Measurements from ENCODE around the gene BDKRB1.
"Not testable (repeated sequence)": the region's sequence is repeated elsewhere in the genome, so short reads cannot be mapped to it uniquely, and the experiment has no call there.

The BDKRB1 gene

DNA sequence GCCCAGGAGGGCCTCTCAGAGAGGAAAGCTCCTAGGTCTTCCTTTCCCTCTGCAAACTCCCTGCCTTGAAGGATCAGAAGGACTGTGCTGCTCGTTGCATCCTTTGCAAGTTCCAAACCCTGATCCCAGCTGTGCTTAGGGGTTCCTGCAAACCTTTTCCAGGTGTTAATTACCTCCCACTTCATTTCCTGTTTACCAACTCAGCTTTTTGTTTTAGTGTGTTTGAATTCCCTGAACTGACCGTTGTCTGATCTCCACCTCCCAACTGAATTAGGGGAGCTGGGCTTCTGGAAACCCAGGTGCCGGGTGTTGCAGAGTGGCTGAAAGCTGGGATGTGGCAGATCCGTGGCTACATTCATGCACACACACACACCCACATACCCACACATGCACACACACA is 20.6 kb upstream of the BDKRB1 start:
- DNase-seq, result no peak

- no peak for DNase-seq
Measured at GRCh38 chr14:96237641-96238040, 18.4 kb upstream of the BDKRB1 start.

- DNase-seq, result no peak
Measured at GRCh38 chr14:96238676-96239265, 17.2 kb upstream of the BDKRB1 start.

- no peak for DNase-seq
Measured at GRCh38 chr14:96239711-96240141, 16.3 kb upstream of the BDKRB1 start.

DNA sequence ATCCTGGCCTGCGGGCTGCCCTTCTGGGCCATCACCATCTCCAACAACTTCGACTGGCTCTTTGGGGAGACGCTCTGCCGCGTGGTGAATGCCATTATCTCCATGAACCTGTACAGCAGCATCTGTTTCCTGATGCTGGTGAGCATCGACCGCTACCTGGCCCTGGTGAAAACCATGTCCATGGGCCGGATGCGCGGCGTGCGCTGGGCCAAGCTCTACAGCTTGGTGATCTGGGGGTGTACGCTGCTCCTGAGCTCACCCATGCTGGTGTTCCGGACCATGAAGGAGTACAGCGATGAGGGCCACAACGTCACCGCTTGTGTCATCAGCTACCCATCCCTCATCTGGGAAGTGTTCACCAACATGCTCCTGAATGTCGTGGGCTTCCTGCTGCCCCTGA is 15.4 kb upstream of the BDKRB1 start:
- DNase-seq, result no peak

- no peak for DNase-seq
Measured at GRCh38 chr14:96242126-96242525, 13.9 kb upstream of the BDKRB1 start.

- no peak for DNase-seq
Measured at GRCh38 chr14:96243785-96244184, 12.2 kb upstream of the BDKRB1 start.

DNA sequence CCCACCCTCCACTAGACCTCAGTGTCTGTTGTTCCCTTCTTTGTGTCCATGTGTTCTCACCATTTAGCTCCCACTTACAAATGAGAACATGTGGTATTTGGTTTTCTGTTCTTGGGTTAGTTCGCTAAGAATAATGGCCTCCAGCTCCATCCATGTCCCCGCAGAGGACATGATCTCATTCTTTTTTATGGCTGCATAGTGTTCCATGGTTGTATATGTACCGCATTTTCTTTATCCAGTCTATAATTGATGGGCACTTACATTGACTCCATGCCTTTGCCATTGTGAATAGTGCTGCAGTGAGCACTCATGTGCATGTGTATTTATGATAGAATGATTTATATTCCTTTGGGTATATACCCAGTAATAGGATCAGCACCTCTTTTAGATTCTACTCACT is 10.9 kb upstream of the BDKRB1 start:
- not testable (repeated sequence) for DNase-seq

- no peak for DNase-seq
Measured at GRCh38 chr14:96245710-96246538, 10.1 kb upstream of the BDKRB1 start.

GRCh38 chr14:96246539-96246847 is 9.5 kb upstream of the BDKRB1 start:
- DNase-seq, result no peak

GRCh38 chr14:96247031-96247430 is 9.0 kb upstream of the BDKRB1 start:
- no peak for DNase-seq

DNA sequence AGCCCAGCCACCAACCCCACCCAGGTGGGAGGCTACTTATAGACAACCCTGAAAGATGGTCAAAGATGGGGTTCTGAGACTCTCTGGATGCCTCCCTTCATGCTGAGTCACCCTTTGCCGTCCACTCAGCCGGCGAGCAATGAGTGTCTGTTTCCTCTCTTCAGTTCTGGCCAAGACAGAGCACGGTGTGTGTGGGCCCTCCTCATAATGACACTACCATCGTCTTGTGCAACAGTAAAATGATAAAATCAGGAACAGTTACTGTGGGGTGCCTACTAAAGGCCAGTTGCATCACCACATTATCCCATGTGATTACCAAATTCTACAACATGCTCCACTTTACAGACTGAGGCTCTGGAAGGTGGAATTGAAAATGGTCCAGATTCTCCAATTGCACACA is 7.0 kb upstream of the BDKRB1 start:
- DNase-seq, result no peak

GRCh38 chr14:96250485-96250884 is 5.5 kb upstream of the BDKRB1 start:
- no peak for DNase-seq

GRCh38 chr14:96251656-96252155 is 4.3 kb upstream of the BDKRB1 start:
- DNase-seq, result no peak

DNA sequence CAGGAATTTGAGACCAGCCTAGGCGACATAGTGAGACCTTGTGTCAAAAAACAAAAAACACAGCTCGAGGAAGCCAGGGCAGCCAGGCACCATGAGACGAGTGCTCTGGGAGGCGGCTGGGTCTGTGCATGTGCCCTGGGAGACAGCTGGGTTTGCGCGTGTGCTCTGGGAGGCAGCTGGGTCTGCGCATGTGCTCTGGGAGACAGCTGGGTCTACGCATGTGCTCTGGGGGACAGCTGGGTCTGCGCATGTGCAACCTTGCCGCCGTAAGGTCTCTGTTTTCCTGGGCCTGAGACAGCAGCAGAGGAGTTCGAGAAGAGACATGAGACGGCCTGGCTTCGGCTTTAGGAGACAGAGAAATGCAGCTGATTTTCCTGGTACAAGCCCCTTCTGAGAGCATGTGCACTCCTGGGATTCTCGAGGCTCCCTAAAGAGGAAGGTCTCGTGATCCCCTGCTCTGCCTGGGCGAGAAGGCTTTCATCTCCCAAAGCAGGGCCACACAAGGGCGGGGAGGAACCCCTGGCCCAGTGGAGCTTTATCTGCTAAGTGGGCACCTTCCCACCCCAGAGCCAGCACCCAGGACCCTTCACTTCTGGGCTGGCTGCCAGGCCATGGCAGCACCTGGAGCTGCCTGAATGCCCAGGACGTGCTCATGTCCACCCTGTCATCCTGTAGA is 3.5 kb upstream of the BDKRB1 start:
- DNase-seq, result no peak

DNA sequence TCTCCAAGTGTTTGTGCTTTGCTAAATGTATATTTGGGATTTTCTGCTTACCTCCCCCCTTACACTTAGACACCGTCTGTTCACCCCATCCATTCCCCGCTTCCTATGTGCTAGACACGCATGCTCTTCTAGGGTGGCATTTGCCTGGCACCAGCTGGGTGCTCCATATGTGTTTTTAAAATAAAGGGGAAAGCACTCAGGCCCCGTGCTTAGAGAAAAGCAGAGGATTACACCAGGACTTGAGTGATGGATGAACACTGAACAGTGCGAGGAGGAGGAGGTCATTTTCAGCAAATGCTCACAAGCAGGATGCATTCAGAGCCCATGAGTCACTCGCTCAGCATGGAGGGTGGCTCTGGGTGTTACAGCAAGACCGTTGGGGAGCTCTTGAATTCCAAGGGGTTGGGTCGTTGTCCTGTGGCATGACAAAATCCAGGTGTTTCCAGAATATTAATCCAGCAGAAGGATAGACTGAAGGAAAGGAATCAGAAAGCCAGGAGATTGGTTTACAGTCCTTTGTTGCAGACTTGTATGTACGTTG is 2.9 kb upstream of the BDKRB1 start:
- no peak for DNase-seq

GRCh38 chr14:96254687-96255086 is 1.3 kb upstream of the BDKRB1 start:
- no peak for DNase-seq

GRCh38 chr14:96256407-96256806 is 397 bp downstream of the BDKRB1 start:
- no peak for DNase-seq

DNA sequence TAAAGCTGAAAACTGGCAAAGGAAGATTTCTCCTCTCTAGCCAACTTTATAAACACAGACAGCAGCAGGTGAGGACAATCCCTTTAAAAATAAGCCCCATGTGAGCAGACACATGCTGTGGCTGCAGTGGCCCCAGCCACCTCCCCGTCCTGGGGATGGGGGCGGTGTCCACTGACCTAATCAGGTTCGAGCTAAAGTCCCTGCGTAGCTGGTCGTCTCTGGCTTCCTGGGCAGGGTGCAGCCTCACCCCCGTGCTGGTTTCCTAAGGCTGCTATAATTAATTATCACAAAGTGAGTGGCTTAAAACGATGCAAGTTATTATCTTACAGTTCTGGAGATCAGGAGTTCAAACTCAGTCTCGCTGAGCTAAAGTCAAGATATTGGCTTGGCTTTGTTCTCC is 1.0 kb downstream of the BDKRB1 start:
- no peak for DNase-seq

DNA sequence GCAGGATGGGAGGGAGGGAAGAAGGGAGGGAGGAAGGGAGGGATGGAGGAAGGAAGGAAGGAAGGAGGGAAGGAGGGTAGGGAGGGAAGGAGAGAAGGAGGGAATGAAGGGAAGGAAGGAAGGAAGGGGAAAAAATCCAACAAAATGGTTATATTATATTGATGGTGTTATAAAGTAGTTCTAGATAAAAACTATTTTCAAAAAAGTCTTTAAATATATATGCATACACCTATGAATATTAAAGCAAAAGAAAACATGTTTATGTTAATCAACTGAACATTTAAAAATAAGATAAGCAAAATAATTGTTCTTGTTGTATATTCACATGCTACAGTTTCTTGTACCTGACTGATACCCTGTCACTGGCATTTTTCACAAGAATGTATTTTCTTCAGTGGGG is 1.9 kb downstream of the BDKRB1 start:
- no peak for DNase-seq

DNA sequence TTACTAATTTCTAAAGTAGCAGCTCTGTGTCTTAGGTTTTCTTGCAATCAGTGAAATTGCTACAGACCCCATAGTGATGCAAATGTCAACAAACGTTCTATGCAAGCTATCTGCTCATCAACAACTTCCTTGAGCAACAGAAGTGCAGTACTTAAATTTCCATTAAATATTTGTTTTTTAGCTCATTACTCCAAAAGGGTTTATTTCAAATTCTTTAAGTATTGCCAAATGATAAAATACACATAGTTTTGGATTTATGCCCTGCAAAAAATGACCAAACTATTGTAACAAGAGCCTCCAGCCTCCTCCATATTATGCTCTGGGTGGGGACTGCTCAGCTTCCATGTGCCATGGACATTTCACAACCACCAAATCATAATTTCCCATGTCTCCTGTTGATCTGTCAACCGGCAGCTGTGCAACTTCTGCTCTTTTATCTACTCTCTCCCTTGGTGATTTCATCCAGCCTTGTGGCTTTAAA is 4.4 kb downstream of the BDKRB1 start:
- DNase-seq, result no peak

DNA sequence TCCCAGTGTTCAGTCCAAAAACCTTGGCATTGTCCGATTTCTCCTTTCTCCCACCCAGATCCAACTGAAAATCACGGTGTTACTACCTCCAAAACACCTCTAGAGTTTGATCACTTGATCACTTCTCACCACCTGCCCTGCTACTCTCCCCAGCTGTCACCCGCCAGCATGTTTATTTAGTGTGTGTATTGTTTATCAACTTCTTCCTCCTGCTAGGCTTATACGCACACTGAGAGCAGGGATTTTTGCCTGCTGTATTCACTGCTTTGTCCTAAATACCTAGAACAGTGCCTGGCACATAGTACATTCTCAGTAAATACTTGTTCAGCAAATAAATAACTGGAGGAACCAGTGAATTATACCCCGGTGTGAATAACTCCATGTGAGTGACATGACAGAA is 5.0 kb downstream of the BDKRB1 start:
- no peak for DNase-seq

GRCh38 chr14:96261772-96262655 is 6.0 kb downstream of the BDKRB1 start:
- DNase-seq, result no peak

Data from activated CD4-positive, alpha-beta T cell treated with anti-CD3 and anti-CD28 coated beads for 1 hour (primary cell).